ENCODE results near the gene HECTD2. TPM values are rescaled to one million over a fixed set of nuclear protein-coding genes. Genes with fewer than 3 reads are reported as not detected.

Gene HECTD2
- total and polyA plus RNA-seq, 2 of the 8 experiments (the other 6 are each of a cell fraction or from before 2014, with no cell fraction given) = 5.7 to 11.9 TPM

DNA sequence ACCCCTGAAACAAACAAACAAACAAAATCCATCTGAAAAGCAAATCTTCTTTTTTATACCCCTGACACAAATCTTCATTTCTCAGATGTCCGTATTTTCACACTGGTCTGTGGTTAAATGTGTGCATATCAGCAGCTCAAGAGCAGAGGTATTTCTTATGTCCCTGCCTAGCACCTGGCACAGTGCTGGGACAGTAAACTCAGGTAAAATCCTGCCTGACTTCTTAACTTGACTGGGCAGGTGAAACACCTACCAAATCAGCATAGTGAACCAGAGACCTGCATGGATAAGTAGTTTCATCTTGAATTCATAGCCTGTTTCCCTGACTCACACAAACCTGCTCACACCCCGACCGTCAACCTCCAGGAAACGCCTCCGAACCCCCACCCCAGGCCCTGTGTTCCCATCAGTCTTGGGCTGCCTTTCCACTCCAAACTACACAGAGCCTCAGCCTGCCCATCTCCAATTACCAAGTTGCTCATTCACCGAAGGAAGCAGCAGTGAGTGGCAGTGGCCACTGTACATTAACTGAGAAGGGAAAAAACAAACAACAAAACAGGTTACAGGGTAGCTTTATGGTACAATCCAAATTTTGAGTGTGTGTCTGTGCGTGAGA, 109.9 kb downstream of the HECTD2 start:
- H2BK120ac ChIP-seq (replicated peaks; ENCODE audit: low read depth, low read length) = no peak overlapping the region
- H3K4ac ChIP-seq (replicated peaks; ENCODE audit: insufficient read length, low read depth, low read length) = no peak overlapping the region
- H4K20me1 ChIP-seq (replicated peaks in 1 of 2; ENCODE audit: control insufficient read depth in 1 of 2, insufficient read depth in 2 of 2, low read length in 2 of 2) = no peaks in the 10 kb centered on the region
- H2AK5ac ChIP-seq (ENCODE audit: low read depth, low read length) = no peak overlapping the region
- no peaks in the 10 kb centered on the region for H3K79me2 ChIP-seq (ENCODE audit: control insufficient read depth in 1 of 2, insufficient read depth in 2 of 2, low read length in 2 of 2)
- H3K23ac ChIP-seq (ENCODE audit: insufficient read length) = no peak overlapping the region
- no peak overlapping the region for H4K5ac ChIP-seq (ENCODE audit: insufficient read length, low read depth, low read length)
- POLR2A ChIA-PET (ENCODE audit: partially characterized antibody) = no interaction called here
- H3K56ac ChIP-seq (replicated peaks; ENCODE audit: insufficient read length, low read depth, low read length) = no peak overlapping the region
- FAIRE-seq (no peak), DNase-seq (ENCODE audit: low read depth in 1 of 2, low spot score in 2 of 2) (no peak)
- no peaks in the 10 kb centered on the region for H3K27me3 ChIP-seq (replicated peaks in 1 of 4; ENCODE audit: control insufficient read depth in 3 of 4, extremely low read depth in 1 of 4, insufficient read depth in 3 of 4, low read length in 3 of 4)
- no peak overlapping the region for H3K18ac ChIP-seq (ENCODE audit: extremely low read depth, low read length)
- H3K4me3 ChIP-seq (ENCODE audit: extremely low read depth in 1 of 4, insufficient read depth in 2 of 4, low read depth in 3 of 4, low read length in 4 of 4) = no peak overlapping the region
- no peaks in the 10 kb centered on the region for H3K36me3 ChIP-seq (ENCODE audit: control insufficient read depth in 2 of 4, insufficient read depth in 4 of 4, low read length in 3 of 4)
- H4K91ac ChIP-seq (replicated peaks; ENCODE audit: insufficient read length, low read length) = no peak overlapping the region
- H4K8ac ChIP-seq (ENCODE audit: extremely low read depth, insufficient read depth, low read length) = no peak overlapping the region; the same call in 1 of the 2 replicates
- no peaks in the 10 kb centered on the region for H3K9me3 ChIP-seq (ENCODE audit: insufficient read depth in 2 of 2, low read depth in 1 of 2, low read length in 1 of 2)
- no peak overlapping the region for H2BK20ac ChIP-seq (ENCODE audit: low read length)
- no peak overlapping the region for H2BK12ac ChIP-seq (ENCODE audit: low read depth, low read length)
- no peak overlapping the region for H3K27ac ChIP-seq (ENCODE audit: low read depth, low read length)
- TF ChIP-seq CHD2 (IDR thresholded peaks at IDR 0.05; ENCODE audit: low read length) = no peak
- no peak for TF ChIP-seq GABPA (IDR thresholded peaks at IDR 0.05; ENCODE audit: borderline replicate concordance, insufficient read depth, low read length)
- TF ChIP-seq RXRA (IDR thresholded peaks at IDR 0.05; ENCODE audit: insufficient read depth, low read depth, low read length) = no peak
- TF ChIP-seq, protein P1, sequence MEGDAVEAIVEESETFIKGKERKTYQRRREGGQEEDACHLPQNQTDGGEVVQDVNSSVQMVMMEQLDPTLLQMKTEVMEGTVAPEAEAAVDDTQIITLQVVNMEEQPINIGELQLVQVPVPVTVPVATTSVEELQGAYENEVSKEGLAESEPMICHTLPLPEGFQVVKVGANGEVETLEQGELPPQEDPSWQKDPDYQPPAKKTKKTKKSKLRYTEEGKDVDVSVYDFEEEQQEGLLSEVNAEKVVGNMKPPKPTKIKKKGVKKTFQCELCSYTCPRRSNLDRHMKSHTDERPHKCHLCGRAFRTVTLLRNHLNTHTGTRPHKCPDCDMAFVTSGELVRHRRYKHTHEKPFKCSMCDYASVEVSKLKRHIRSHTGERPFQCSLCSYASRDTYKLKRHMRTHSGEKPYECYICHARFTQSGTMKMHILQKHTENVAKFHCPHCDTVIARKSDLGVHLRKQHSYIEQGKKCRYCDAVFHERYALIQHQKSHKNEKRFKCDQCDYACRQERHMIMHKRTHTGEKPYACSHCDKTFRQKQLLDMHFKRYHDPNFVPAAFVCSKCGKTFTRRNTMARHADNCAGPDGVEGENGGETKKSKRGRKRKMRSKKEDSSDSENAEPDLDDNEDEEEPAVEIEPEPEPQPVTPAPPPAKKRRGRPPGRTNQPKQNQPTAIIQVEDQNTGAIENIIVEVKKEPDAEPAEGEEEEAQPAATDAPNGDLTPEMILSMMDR (IDR thresholded peaks at IDR 0.05; ENCODE audit: control extremely low read depth in 1 of 3, insufficient read depth in 1 of 3, low read depth in 1 of 3, low read length in 3 of 3) = no peak
- TF ChIP-seq SAP30 (IDR thresholded peaks at IDR 0.05; ENCODE audit: insufficient read depth, insufficient replicate concordance, low read length) = no peak
- no peak for TF ChIP-seq NANOG (IDR thresholded peaks at IDR 0.05; ENCODE audit: insufficient read depth, low read depth, low read length, poor library complexity, severe bottlenecking)
- TF ChIP-seq, protein P2, sequence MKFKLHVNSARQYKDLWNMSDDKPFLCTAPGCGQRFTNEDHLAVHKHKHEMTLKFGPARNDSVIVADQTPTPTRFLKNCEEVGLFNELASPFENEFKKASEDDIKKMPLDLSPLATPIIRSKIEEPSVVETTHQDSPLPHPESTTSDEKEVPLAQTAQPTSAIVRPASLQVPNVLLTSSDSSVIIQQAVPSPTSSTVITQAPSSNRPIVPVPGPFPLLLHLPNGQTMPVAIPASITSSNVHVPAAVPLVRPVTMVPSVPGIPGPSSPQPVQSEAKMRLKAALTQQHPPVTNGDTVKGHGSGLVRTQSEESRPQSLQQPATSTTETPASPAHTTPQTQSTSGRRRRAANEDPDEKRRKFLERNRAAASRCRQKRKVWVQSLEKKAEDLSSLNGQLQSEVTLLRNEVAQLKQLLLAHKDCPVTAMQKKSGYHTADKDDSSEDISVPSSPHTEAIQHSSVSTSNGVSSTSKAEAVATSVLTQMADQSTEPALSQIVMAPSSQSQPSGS (IDR thresholded peaks at IDR 0.05; ENCODE audit: low read length) = no peak
- TF ChIP-seq RBBP5 (IDR thresholded peaks at IDR 0.05; ENCODE audit: borderline replicate concordance, low read depth, low read length) = no peak
- H3K4me2 ChIP-seq (ENCODE audit: insufficient read depth in 1 of 2, low read depth in 2 of 2, low read length in 2 of 2) = no peak overlapping the region
- no peak overlapping the region for H2AFZ ChIP-seq (ENCODE audit: low read length)
- no peak overlapping the region for H2BK15ac ChIP-seq (ENCODE audit: low read length)
- WGBS, 2 experiments (ENCODE audit: extremely low coverage in 1 of 2, insufficient coverage in 1 of 2, insufficient read length in 1 of 2, insufficient replicate concordance in 2 of 2, low coverage in 1 of 2, low lambda C conversion rate in 2 of 2, missing lambda C conversion rate in 1 of 2) = 88% methylated on average over 7 of the region's 7 CpGs; no CpG with 5 or more reads in 1 of the 2 experiments
- no peak overlapping the region for H2BK5ac ChIP-seq (ENCODE audit: low read depth, low read length)
- H3K4me1 ChIP-seq (replicated peaks in 1 of 4; ENCODE audit: control insufficient read depth in 3 of 4, insufficient read depth in 4 of 4, low read length in 3 of 4) = peaks cover 0 to 2% (median under 1%) of the 10 kb centered on the region in 4 experiments; a peak in 1 of 7 replicates
- CTCF ChIA-PET (ENCODE audit: partially characterized antibody) = interaction anchor here (1.0 to 1.1 kb wide), 2 partner anchors 32 to 115 kb away, joined by 3 to 7 read pairs; no protein-coding TSS in a partner anchor
- no peaks in the 10 kb centered on the region for H3K23me2 ChIP-seq (ENCODE audit: low read depth, low read length)
- no peaks in the 10 kb centered on the region for H3K79me1 ChIP-seq (ENCODE audit: low read depth, low read length)
- H3K9ac ChIP-seq (replicated peaks in 1 of 4; ENCODE audit: extremely low read depth in 1 of 4, low read depth in 3 of 4, low read length in 3 of 4) = no peak overlapping the region
- H3K14ac ChIP-seq (ENCODE audit: insufficient read length) = no peak overlapping the region

Measured in H1 (cell line).